GM13976 (cell line): ENCODE results near the gene ATP7A.
"Not testable (repeated sequence)": the region's sequence is repeated elsewhere in the genome, so short reads cannot be mapped to it uniquely, and the experiment has no call there.

Experiments used
- DNase-seq: peaks from one replicate; pipeline ENCODE4 v3.0.0; 2012; ENCODE audit warnings: low spot score
- CTCF ChIP-seq: IDR thresholded peaks from 2 replicates; pipeline ENCODE4 v1.5.1; 2012; ENCODE audit warnings: borderline replicate concordance, mild to moderate bottlenecking; ENCODE audit not compliant: insufficient read depth; ENCODE audit errors: extremely low read depth, missing control alignments, control extremely low read depth
- in situ Hi-C: fragments of 300-500 bp; cut with MboI; formaldehyde crosslinking; loops from one replicate; pipeline ENCODE4 v1.12.0; 2022; ENCODE audit warnings: low sequenced_read_pairs, mixed read lengths, inconsistent platforms; ENCODE audit not compliant: unreplicated experiment

The ATP7A gene

GRCh38 chrX:78071331-78071730 lies 160.8 kb downstream of the ATP7A start:
- no peak for TF ChIP-seq CTCF
- in situ Hi-C loops, result no loop called here
- DNase-seq, result no peak

- DNase-seq, in situ Hi-C loops: not testable (repeated sequence)
These were observed 162.9 kb downstream of the ATP7A start for GRCh38 chrX:78073147-78074077.

GRCh38 chrX:78074088-78074487 lies 163.6 kb downstream of the ATP7A start:
- no peak for TF ChIP-seq CTCF
- in situ Hi-C loops, result no loop called here
- no peak for DNase-seq

- TF ChIP-seq CTCF, result no peak
- in situ Hi-C loops, result no loop called here
- DNase-seq, result no peak
These were observed 165.4 kb downstream of the ATP7A start for GRCh38 chrX:78075787-78076389.

GRCh38 chrX:78081413-78081812 lies 170.9 kb downstream of the ATP7A start:
- in situ Hi-C loops, DNase-seq: not testable (repeated sequence)

- in situ Hi-C loops, result loop anchor here (10.0 kb wide), 1 partner anchor 187 kb away; no protein-coding TSS in a partner anchor
- DNase-seq, result no peak
- peak; percentile 19 for TF ChIP-seq CTCF
These were observed 181.8 kb downstream of the ATP7A start for GRCh38 chrX:78092296-78092695.

GRCh38 chrX:78098108-78098507 lies 187.6 kb downstream of the ATP7A start:
- no peak for DNase-seq
- TF ChIP-seq CTCF, result no peak
- in situ Hi-C loops, result loop anchor here (10.0 kb wide), 1 partner anchor 193 kb away; no protein-coding TSS in a partner anchor
